BE2C (cell line): ENCODE data around the gene LONP2.

ENCODE experiments used
- DNase-seq: peaks from one replicate; pipeline ENCODE4 v3.0.0-alpha.2; 2020
- H3K27me3 ChIP-seq: fragments of 250-450 bp; sonication (Bioruptor Pico); 2 replicates; pipeline ENCODE4 v1.5.1; 2020; ENCODE audit warnings: mild to moderate bottlenecking
- H3K36me3 ChIP-seq: fragments of 250-450 bp; sonication (Bioruptor Pico); 2 replicates; pipeline ENCODE4 v1.5.1; 2020; ENCODE audit warnings: mild to moderate bottlenecking
- H3K4me1 ChIP-seq: fragments of 250-450 bp; sonication (Bioruptor Pico); 2 replicates; pipeline ENCODE4 v1.5.1; 2020
- H3K4me3 ChIP-seq: 2 replicates; pipeline ENCODE4 v1.5.1; 2011; ENCODE audit warnings: low read depth, low read length
- H3K9me3 ChIP-seq: fragments of 250-450 bp; sonication (Bioruptor Pico); 2 replicates; pipeline ENCODE4 v1.5.1; 2020
- CTCF ChIP-seq: IDR thresholded peaks from 2 replicates; pipeline ENCODE4 v1.5.1; 2012; ENCODE audit warnings: mild to moderate bottlenecking, low read depth, low read length

LONP2 gene

GRCh38 chr16:48279199-48279598 lies 35.1 kb downstream of the LONP2 start:
- TF ChIP-seq CTCF, result no peak
- no peak for DNase-seq
- Histone ChIP-seq H3K9me3 (no peaks in the 10 kb centered on the region), H3K27me3 (no peaks in the 10 kb centered on the region), H3K4me3 (no peak overlapping the region), H3K4me1 (no peaks in the 10 kb centered on the region), H3K36me3 (peaks cover 5% of the 10 kb centered on the region)

GRCh38 chr16:48280546-48280945 lies 36.4 kb downstream of the LONP2 start:
- TF ChIP-seq CTCF, result no peak
- Histone ChIP-seq H3K4me3 (no peak overlapping the region), H3K27me3 (no peaks in the 10 kb centered on the region), H3K36me3 (peaks cover 5% of the 10 kb centered on the region), H3K4me1 (no peaks in the 10 kb centered on the region), H3K9me3 (no peaks in the 10 kb centered on the region)
- DNase-seq, result no peak

GRCh38 chr16:48282636-48283263 lies 38.6 kb downstream of the LONP2 start:
- no peak overlapping the region for H3K4me3 ChIP-seq
- no peaks in the 10 kb centered on the region for H3K9me3 ChIP-seq
- peaks cover 19% of the 10 kb centered on the region for H3K36me3 ChIP-seq
- H3K4me1 ChIP-seq, result no peaks in the 10 kb centered on the region
- H3K27me3 ChIP-seq, result no peaks in the 10 kb centered on the region
- DNase-seq, result no peak
- TF ChIP-seq CTCF, result no peak

- DNase-seq, result no peak
- peaks cover 14% of the 10 kb centered on the region for H3K36me3 ChIP-seq
- TF ChIP-seq CTCF, result no peak
- no peaks in the 10 kb centered on the region for H3K4me1 ChIP-seq
- no peaks in the 10 kb centered on the region for H3K9me3 ChIP-seq
- H3K27me3 ChIP-seq, result no peaks in the 10 kb centered on the region
- H3K4me3 ChIP-seq, result no peak overlapping the region
Measured at GRCh38 chr16:48284772-48285409, 40.8 kb downstream of the LONP2 start.

- Histone ChIP-seq H3K9me3 (no peaks in the 10 kb centered on the region), H3K27me3 (no peaks in the 10 kb centered on the region), H3K36me3 (peaks cover 21% of the 10 kb centered on the region), H3K4me1 (no peaks in the 10 kb centered on the region), H3K4me3 (no peak overlapping the region)
- DNase-seq, result no peak
- no peak for TF ChIP-seq CTCF
Measured at GRCh38 chr16:48287239-48287638, 43.1 kb downstream of the LONP2 start.

GRCh38 chr16:48291303-48291702 lies 47.2 kb downstream of the LONP2 start:
- TF ChIP-seq CTCF, result no peak
- peaks cover 25% of the 10 kb centered on the region for H3K36me3 ChIP-seq

More at GRCh38 chr16:48291303-48291702, 47.2 kb downstream of the LONP2 start:
- Histone ChIP-seq H3K9me3 (no peaks in the 10 kb centered on the region), H3K27me3 (no peaks in the 10 kb centered on the region), H3K4me1 (no peaks in the 10 kb centered on the region), H3K4me3 (no peak overlapping the region)
- no peak for DNase-seq
